ENCODE data around the gene BICDL2.

BICDL2 gene

DNA sequence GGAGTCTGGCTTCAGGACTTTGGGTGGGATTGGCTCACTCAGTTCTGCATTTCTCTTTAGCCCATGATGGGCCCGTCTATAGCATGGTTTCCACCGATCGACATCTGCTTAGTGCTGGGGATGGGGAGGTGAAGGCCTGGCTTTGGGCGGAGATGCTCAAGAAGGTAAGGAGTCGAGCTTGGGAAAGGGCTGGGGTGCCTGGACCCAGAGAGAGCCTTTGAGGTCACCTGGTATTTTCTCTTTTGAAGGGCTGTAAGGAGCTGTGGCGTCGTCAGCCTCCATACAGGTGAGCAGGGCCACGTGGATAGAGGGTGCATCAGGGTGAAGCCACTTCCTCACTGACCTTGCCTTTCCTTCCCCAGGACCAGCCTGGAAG, 10.8 kb downstream of the BICDL2 start:
- Histone ChIP-seq H3K9ac (ENCODE audit: low read length in 5 of 5) (no peak overlapping the region), H3K27ac (ENCODE audit: low read depth, low read length) (no peak overlapping the region), H3K4me1 (ENCODE audit: control insufficient read depth in 5 of 5, insufficient read depth in 5 of 5, low read length in 5 of 5) (peaks cover 4 to 54% (median 50%) of the 10 kb centered on the region in 5 donors), H3K27me3 (ENCODE audit: control insufficient read depth in 5 of 5, insufficient read depth in 4 of 5, low read length in 5 of 5) (peaks cover 22 to 26% (median 24%) of the 10 kb centered on the region in 5 donors), H3K4me3 (ENCODE audit: low read depth in 1 of 5, low read length in 5 of 5) (no peak overlapping the region), H3K9me3 (ENCODE audit: control insufficient read depth in 5 of 5, low read length in 5 of 5) (no peaks in the 10 kb centered on the region), H3K36me3 (ENCODE audit: control insufficient read depth in 5 of 5, insufficient read depth in 5 of 5, low read length in 5 of 5) (peaks cover 0 to 19% (median 14%) of the 10 kb centered on the region in 5 donors)

DNA sequence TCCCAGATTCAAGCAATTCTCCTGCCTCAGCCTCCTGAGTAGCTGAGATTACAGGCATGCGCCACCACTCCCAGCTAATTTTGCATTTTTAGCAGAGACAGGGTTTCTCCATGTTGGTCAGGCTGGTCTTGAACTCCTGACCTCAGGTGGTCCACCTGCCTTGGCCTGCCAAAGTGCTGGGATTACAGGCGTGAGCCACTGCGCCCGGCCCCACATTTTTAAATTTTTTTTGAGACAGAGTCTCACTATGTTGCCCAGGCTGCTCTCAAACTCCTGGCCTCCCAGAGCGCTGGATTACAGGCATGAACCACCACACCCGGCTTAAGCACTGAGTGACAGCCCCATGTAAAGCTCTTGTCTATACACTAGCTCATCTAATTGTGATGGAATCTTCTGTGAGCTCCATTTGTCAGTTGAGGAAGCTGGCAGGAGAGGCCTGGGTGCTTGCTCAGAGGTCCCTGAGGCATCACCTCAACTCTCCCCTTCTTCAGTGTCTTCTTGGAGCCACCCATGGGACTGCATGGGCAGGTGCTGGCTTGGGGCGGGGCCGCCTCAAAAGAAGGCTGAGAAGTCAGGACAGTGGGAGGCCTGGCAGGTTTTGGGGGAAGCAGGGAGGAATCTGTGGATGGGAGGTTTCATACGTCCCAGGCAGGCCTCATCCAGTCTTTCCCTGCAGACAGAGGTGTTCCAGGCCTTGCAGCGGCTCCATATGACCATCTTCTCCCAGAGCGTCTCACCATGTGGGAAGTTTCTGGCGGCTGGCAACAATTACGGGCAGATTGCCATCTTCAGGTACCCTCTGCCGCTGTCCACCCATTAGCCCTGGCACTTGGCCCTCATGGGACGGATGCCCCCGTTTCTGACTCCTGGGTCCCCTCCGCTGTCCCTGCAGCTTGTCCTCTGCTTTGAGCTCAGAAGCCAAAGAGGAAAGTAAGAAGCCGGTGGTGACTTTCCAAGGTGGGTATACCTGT, 11.4 kb downstream of the BICDL2 start:
- Histone ChIP-seq H3K4me3 (ENCODE audit: low read depth in 1 of 5, low read length in 5 of 5) (no peak overlapping the region), H3K27me3 (ENCODE audit: control insufficient read depth in 5 of 5, insufficient read depth in 4 of 5, low read length in 5 of 5) (peaks cover 16 to 19% (median 18%) of the 10 kb centered on the region in 5 donors), H3K4me1 (ENCODE audit: control insufficient read depth in 5 of 5, insufficient read depth in 5 of 5, low read length in 5 of 5) (peaks cover 4 to 60% (median 54%) of the 10 kb centered on the region in 5 donors)

DNA sequence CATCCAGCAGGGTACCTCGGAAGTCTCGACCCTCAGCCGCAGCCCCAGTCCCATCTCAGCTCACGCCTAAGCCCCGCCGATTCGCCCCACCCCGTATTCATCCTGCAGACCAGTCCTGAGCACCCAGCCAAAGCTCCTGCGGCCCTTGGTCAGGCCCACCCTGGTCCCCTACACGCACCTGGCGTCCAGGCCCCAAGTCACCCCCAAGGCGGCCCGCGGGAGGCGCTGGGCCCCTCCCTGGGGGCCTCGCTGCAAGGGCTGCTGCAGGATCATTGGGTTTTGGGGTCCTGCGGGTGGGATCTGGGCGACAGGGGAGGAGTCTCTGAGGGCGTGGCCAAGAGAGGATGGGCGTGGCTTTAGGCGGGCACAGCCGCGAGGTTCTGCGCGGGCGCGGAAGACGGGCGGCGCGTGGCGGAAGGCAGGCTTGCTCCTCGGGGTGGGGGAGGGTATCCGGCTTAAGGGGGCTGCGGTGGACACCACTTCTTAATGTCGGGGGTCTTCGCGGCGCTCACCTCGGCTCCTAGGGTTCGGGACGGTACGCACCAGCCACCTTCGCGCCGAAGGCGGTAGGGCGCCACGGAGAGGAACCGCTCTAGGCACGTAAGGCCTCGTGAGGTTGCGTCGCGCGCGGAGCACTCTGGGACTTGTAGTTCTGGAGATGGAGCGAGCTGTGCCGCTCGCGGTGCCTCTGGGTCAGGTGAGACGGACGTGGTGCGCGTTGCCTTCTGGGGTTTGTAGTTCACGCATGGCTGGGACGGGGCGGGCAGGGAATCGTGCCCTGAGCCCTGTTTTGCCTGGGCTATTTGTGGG, 12.9 kb downstream of the BICDL2 start, which contains the start of the genes HCFC1R1 and THOC6:
Gene HCFC1R1 (minus strand): TSS at position 274 of the 810 bp plus-strand sequence. CDS start 1 bp downstream, at position 273.
Gene THOC6 (plus strand): TSS at position 367 of the 810 bp plus-strand sequence. CDS start 292 bp downstream, at position 659.
- H3K4me1 ChIP-seq (ENCODE audit: control insufficient read depth in 5 of 5, insufficient read depth in 5 of 5, low read length in 5 of 5) = peaks cover 4 to 57% (median 52%) of the 10 kb centered on the region in 5 donors

More for the DNA sequence above, 11.4 kb downstream of the BICDL2 start:
- peaks cover 0 to 19% (median 14%) of the 10 kb centered on the region in 5 donors for H3K36me3 ChIP-seq (ENCODE audit: control insufficient read depth in 5 of 5, insufficient read depth in 5 of 5, low read length in 5 of 5)
- no peak overlapping the region for H3K9ac ChIP-seq (ENCODE audit: low read length in 5 of 5)
- no peaks in the 10 kb centered on the region for H3K9me3 ChIP-seq (ENCODE audit: control insufficient read depth in 5 of 5, low read length in 5 of 5)
- H3K27ac ChIP-seq (ENCODE audit: low read depth, low read length) = no peak overlapping the region

DNA sequence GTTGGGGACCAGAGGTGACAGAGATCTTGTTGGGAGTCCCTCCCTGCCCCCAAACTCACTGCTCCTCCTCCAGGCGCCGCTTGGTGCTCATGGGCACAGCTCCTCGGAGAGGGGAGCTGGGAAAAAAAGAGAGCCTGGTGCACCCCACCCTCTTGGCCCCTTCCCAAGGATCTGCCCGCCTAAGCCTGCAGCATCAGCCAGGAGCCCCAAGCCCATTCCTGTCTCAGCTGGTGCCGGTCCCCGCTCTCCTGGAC, 13.4 kb downstream of the BICDL2 start:
- H3K4me3 ChIP-seq (ENCODE audit: low read depth in 1 of 5, low read length in 5 of 5) = peak overlapping the region; percentile 48 to 82 (median 78)
- H3K27ac ChIP-seq (ENCODE audit: low read depth, low read length) = peak overlapping the region; percentile 93
- H3K9ac ChIP-seq (ENCODE audit: low read length in 5 of 5) = peak overlapping the region; percentile 6 to 94 (median 81)
- peaks cover 0 to 19% (median 14%) of the 10 kb centered on the region in 5 donors for H3K36me3 ChIP-seq (ENCODE audit: control insufficient read depth in 5 of 5, insufficient read depth in 5 of 5, low read length in 5 of 5)
- H3K9me3 ChIP-seq (ENCODE audit: control insufficient read depth in 5 of 5, low read length in 5 of 5) = no peaks in the 10 kb centered on the region
- peaks cover 0 to 4% (median 3%) of the 10 kb centered on the region in 5 donors for H3K27me3 ChIP-seq (ENCODE audit: control insufficient read depth in 5 of 5, insufficient read depth in 4 of 5, low read length in 5 of 5)
- peaks cover 4 to 53% (median 47%) of the 10 kb centered on the region in 5 donors for H3K4me1 ChIP-seq (ENCODE audit: control insufficient read depth in 5 of 5, insufficient read depth in 5 of 5, low read length in 5 of 5)

More for the DNA sequence above, 12.9 kb downstream of the BICDL2 start, which contains the start of the genes HCFC1R1 and THOC6:
- Histone ChIP-seq H3K27me3 (ENCODE audit: control insufficient read depth in 5 of 5, insufficient read depth in 4 of 5, low read length in 5 of 5) (peaks cover 1 to 5% (median 3%) of the 10 kb centered on the region in 5 donors), H3K27ac (ENCODE audit: low read depth, low read length) (peak within 1 kb of the TSS; percentile 93), H3K9ac (ENCODE audit: low read length in 5 of 5) (peak within 1 kb of the TSS; percentile 66 to 94 (median 81)), H3K36me3 (ENCODE audit: control insufficient read depth in 5 of 5, insufficient read depth in 5 of 5, low read length in 5 of 5) (peaks cover 0 to 19% (median 14%) of the 10 kb centered on the region in 5 donors), H3K4me3 (ENCODE audit: low read depth in 1 of 5, low read length in 5 of 5) (peak within 1 kb of the TSS; percentile 48 to 82 (median 78)), H3K9me3 (ENCODE audit: control insufficient read depth in 5 of 5, low read length in 5 of 5) (no peaks in the 10 kb centered on the region)

DNA sequence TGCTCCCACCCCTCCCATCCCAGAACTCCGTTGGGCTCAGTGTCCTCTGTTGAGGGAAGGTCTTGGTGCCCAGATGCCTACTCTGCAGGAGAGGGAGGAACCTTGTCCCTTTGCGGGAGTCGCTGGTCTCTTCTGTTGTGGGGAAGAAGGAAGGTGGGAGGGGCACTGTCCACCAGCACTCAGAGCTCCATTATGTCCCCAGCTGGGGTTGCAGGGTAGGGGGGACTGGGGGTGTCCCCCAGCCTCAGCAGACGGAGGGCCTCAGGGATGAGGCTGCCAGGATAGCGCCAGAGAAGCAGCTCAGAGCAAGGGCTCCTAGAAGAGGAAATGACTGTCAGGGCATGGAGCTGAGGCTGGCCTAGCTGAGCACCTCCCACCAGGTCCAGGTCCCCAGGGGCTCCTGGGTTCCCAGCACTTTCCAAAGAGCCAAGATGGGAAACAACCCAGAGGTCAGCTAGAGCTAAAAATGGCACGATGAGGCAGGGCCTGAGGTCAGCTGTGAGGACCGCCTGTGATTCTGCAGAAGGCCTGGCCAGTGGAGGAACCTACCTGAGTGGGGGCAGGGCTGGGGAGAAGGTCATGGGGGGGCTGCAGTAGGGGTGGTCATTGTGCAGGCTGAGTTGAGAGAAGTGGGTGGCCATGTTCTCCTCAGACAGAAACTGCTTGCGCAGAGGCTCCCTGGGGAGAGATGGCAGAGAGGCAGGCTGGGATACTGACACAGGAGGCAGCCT, 13.9 kb downstream of the BICDL2 start:
- Histone ChIP-seq H3K36me3 (ENCODE audit: control insufficient read depth in 5 of 5, insufficient read depth in 5 of 5, low read length in 5 of 5) (peaks cover 0 to 19% (median 14%) of the 10 kb centered on the region in 5 donors), H3K27ac (ENCODE audit: low read depth, low read length) (peak overlapping the region; percentile 93), H3K9ac (ENCODE audit: low read length in 5 of 5) (peak overlapping the region; percentile 0 to 94 (median 72)), H3K4me3 (ENCODE audit: low read depth in 1 of 5, low read length in 5 of 5) (peak overlapping the region; percentile 48 to 82 (median 78)), H3K9me3 (ENCODE audit: control insufficient read depth in 5 of 5, low read length in 5 of 5) (no peaks in the 10 kb centered on the region), H3K4me1 (ENCODE audit: control insufficient read depth in 5 of 5, insufficient read depth in 5 of 5, low read length in 5 of 5) (peaks cover 4 to 54% (median 45%) of the 10 kb centered on the region in 5 donors), H3K27me3 (ENCODE audit: control insufficient read depth in 5 of 5, insufficient read depth in 4 of 5, low read length in 5 of 5) (peaks cover 4 to 9% (median 8%) of the 10 kb centered on the region in 5 donors)

DNA sequence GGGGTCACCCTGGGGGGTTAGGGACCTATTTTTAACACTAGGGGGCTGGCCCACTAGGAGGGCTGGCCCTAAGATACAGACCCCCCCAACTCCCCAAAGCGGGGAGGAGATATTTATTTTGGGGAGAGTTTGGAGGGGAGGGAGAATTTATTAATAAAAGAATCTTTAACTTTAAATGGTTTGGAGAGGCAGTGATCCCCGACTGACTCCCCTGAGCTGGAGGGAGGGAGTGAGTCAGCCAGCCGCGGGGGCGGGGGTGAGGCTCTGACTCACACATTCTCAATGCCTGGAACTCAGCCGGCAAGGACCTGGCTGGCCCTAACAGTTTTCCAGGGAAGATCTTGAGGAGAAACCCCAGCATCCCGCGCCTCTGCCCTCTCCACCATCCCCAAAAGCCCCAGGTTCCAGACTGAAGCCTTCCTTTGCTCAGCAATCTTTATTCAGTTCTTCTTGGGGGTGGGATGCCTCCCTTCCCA, 14.5 kb downstream of the BICDL2 start:
- Histone ChIP-seq H3K27ac (ENCODE audit: low read depth, low read length) (peak overlapping the region; percentile 93), H3K36me3 (ENCODE audit: control insufficient read depth in 5 of 5, insufficient read depth in 5 of 5, low read length in 5 of 5) (peaks cover 0 to 17% (median 12%) of the 10 kb centered on the region in 5 donors), H3K9me3 (ENCODE audit: control insufficient read depth in 5 of 5, low read length in 5 of 5) (no peaks in the 10 kb centered on the region), H3K4me3 (ENCODE audit: low read depth in 1 of 5, low read length in 5 of 5) (peak overlapping the region; percentile 36 to 86 (median 79)), H3K27me3 (ENCODE audit: control insufficient read depth in 5 of 5, insufficient read depth in 4 of 5, low read length in 5 of 5) (peaks cover 5 to 14% (median 10%) of the 10 kb centered on the region in 5 donors), H3K4me1 (ENCODE audit: control insufficient read depth in 5 of 5, insufficient read depth in 5 of 5, low read length in 5 of 5) (peaks cover 4 to 53% (median 45%) of the 10 kb centered on the region in 5 donors), H3K9ac (ENCODE audit: low read length in 5 of 5) (peak overlapping the region; percentile 26 to 92 (median 76))

DNA sequence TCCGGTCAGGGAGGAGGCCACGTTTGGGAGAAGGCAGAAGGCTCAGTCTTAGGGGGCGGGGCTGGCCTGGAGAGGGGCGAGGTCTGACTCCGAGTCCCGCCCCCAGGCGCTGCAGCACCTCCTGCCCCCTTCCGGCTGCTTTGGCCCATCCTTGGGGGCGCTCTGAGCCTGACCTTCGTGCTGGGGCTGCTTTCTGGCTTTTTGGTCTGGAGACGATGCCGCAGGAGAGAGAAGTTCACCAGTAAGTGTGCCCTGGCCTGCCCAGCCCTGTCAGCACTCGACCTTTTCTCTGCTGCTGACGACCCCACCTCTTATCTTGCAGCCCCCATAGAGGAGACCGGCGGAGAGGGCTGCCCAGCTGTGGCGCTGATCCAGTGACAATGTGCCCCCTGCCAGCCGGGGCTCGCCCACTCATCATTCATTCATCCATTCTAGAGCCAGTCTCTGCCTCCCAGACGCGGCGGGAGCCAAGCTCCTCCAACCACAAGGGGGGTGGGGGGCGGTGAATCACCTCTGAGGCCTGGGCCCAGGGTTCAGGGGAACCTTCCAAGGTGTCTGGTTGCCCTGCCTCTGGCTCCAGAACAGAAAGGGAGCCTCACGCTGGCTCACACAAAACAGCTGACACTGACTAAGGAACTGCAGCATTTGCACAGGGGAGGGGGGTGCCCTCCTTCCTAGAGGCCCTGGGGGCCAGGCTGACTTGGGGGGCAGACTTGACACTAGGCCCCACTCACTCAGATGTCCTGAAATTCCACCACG, 15.1 kb downstream of the BICDL2 start:
- Histone ChIP-seq H3K9ac (ENCODE audit: low read length in 5 of 5) (peak overlapping the region; percentile 26 to 92 (median 72)), H3K4me1 (ENCODE audit: control insufficient read depth in 5 of 5, insufficient read depth in 5 of 5, low read length in 5 of 5) (peaks cover 4 to 53% (median 45%) of the 10 kb centered on the region in 5 donors), H3K9me3 (ENCODE audit: control insufficient read depth in 5 of 5, low read length in 5 of 5) (no peaks in the 10 kb centered on the region), H3K27me3 (ENCODE audit: control insufficient read depth in 5 of 5, insufficient read depth in 4 of 5, low read length in 5 of 5) (peaks cover 6 to 19% (median 10%) of the 10 kb centered on the region in 5 donors), H3K4me3 (ENCODE audit: low read depth in 1 of 5, low read length in 5 of 5) (peak overlapping the region; percentile 59 to 86 (median 70)), H3K27ac (ENCODE audit: low read depth, low read length) (peak overlapping the region; percentile 93), H3K36me3 (ENCODE audit: control insufficient read depth in 5 of 5, insufficient read depth in 5 of 5, low read length in 5 of 5) (peaks cover 0 to 11% (median 6%) of the 10 kb centered on the region in 5 donors)

DNA sequence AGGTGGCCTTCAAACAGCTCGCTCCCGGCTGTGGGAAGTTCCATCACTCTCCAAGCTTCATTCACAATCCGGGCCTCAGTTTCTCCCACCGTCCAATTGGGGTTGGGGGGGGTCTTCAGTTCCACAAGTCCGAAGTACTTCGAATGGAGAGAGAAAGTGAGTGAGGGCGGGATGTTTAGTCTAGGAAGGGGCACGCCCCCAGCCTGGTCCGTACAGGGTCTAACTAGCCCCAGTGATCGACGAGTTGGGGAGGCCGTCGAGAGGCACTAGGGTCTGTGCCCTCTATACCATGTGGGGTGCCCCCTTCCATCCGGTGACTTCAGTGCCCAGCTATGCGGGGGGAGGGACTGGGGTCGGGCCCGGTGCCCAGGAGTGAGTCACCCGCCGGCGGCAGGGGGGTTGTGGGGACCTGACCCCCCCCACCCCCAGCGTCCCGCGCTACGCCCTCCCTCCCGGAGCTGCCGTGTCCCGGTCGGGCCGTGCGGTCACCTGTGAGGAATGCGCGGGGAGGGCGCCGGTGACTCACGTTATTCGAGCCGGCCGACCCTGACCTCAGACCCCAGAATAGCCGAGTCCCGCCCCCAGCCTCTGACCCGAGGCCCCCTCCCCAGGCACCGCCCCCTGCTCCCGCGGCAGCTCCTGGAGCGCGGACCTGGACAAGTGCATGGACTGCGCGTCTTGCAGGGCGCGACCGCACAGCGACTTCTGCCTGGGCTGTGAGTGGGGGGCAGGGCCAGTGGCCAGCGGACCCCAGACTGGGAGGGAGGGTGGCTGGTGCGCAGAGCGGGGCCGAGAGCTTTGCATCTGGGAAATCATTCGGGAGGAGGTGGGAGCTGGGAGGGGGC, 15.9 kb downstream of the BICDL2 start:
- Histone ChIP-seq H3K4me3 (ENCODE audit: low read depth in 1 of 5, low read length in 5 of 5) (peak overlapping the region; percentile 70 to 90 (median 82)), H3K9ac (ENCODE audit: low read length in 5 of 5) (peak overlapping the region; percentile 66 to 96 (median 92)), H3K27me3 (ENCODE audit: control insufficient read depth in 5 of 5, insufficient read depth in 4 of 5, low read length in 5 of 5) (peaks cover 6 to 19% (median 10%) of the 10 kb centered on the region in 5 donors), H3K36me3 (ENCODE audit: control insufficient read depth in 5 of 5, insufficient read depth in 5 of 5, low read length in 5 of 5) (peaks cover 0 to 3% (median 0%) of the 10 kb centered on the region in 5 donors), H3K4me1 (ENCODE audit: control insufficient read depth in 5 of 5, insufficient read depth in 5 of 5, low read length in 5 of 5) (peaks cover 4 to 53% (median 45%) of the 10 kb centered on the region in 5 donors), H3K27ac (ENCODE audit: low read depth, low read length) (peak overlapping the region; percentile 93), H3K9me3 (ENCODE audit: control insufficient read depth in 5 of 5, low read length in 5 of 5) (no peaks in the 10 kb centered on the region)
